NCI-H446 (cell line): ENCODE measurements around the gene PRRG4.
"Not testable (repeated sequence)": the region's sequence is repeated elsewhere in the genome, so short reads cannot be mapped to it uniquely, and the experiment has no call there.

Experiments used
- DNase-seq, 2 experiments: peaks; one replicate each; lab custom pipeline; 2025; lab: John Stamatoyannopoulos, UW

PRRG4 gene

DNA sequence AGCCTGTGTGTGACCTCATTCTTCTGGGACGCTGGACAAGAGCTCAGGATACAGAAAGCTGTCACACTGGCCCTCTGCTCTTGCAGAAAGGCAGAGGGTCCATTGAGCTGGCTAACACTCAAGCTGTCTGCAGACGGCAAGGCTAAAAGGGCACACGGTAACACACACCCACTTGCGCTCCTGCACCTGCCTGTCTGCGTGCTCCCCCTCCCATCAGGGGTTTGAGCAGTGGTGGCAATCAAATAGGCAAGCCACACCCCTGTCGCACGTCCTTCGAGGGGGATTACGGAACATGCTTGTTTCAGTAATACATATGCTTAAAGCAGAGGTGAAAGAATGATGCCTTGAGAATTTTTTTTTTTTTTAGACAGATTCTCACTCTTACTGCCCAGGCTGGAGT, 55.8 kb downstream of the PRRG4 start:
- DNase-seq = no peak

DNA sequence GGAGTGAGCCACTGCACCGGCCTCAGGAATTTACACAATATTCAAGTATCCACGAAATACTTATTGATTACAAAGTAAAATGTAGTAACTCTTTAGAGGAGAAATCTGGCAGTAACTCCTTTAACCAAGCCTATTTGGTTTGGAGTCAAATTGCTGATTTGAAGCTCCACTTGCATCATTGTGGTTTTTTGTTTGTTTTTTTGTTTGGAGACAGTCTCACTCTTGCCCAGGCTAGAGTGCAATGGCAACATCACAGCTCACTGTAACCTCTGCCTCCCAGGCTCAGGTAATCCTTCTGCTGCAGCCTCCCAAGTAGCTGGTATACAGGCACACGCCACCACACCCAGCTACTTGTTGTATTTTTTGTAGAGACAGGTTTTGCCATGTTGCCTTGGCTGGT, 56.5 kb downstream of the PRRG4 start:
- DNase-seq = no peak

DNA sequence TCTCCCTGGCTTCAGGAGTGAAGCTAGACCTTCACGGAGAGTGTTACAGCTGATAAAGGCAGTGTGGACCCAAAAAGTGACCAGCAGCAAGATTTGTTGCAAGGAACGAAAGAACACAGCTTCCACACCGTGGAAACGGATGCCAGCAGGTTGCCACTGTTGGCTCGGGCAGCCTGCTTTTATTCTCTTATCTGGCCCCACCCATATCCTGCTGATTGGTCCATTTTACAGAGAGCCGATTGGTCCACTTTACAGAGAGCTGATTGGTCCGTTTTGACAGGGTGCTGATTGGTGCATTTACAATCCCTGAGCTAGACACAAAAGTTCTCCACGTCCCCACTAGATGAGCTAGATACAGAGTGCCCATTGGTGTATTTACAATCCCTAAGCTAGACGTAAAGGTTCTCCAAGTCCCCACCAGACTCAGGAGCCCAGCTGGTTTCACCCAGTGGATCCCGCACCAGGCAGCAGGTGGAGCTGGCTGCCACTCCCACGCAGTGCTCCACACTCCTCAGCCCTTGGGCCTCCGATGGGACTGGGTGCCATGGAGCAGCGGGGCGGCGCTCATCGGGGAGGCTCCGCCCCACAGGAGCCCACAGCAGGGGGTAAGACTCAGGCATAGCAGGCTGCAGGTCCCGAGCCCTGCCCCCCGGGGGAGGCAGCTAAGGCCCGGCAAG, 58.1 kb downstream of the PRRG4 start:
- DNase-seq = not testable (repeated sequence)

DNA sequence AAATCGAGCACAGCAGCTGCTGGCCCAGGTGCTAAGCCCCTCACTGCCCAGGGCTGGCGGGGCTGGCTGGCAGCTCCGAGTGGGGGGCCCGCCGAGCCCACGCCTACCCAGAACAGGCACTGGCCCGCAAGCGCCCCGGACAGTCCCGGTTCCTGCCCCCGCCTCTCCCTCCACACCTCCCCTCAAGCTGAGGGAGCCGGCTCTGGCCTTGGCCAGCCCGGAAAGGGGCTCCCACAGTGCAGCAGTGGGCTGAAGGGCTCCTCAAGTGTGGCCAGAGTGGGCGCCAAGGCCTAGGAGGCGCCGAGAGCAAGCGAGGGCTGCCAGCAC, 58.6 kb downstream of the PRRG4 start:
- DNase-seq = not testable (repeated sequence)

DNA sequence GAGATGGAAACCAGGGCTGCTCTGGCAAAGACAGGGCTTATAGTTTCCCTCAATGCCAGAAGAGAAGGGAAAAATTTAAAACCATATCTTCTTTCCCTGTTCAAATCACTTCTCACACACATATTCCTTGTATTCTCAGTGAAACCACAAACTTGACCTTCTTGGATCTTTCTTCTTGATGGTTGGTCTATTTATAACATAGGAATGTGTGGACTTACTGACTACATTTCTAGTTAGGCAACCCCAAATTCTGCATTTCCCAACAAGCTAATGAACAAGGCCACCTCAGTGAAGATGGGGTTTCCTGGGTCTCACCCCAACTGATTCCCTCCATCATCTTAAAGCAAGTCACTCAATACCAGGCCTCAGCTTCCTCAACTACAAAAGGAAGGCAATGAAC, 59.1 kb downstream of the PRRG4 start:
- no peak for DNase-seq

DNA sequence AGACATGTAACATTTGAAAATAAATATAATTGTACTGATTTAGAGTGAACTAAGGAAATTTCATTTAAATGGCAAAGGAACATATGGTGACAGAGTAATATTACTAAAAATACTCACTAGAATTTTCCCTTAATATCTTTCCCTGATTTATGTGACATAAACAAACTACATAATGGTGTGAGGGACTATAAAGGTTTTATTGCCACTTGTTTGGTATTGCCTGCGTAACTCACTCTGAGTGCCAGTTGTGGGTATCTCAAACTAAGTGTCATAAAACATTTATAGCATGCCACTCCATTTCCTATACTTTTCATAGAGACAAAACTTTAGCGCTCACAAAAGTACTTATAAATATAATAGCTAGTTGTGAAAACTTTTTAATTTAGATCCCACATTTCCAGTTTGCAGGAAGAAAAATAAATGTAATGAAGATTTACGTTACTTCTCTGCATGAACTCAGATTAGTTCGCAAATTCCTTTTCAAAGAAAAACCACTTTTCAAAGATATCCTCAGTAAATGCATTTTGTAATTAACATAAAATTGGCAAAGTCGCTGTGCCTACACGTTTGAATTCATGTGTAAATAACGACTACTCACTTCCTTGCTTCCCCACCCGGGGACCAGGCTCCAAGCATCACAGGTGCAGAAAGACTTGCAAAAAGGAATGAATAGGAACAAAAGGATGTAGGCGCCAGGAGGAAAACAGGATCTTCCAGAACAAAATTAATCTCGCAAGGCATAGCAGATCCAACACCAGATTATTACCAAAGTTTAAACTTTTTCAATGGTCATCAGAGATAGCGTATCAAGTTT, 61.3 kb downstream of the PRRG4 start:
- DNase-seq = no peak

DNA sequence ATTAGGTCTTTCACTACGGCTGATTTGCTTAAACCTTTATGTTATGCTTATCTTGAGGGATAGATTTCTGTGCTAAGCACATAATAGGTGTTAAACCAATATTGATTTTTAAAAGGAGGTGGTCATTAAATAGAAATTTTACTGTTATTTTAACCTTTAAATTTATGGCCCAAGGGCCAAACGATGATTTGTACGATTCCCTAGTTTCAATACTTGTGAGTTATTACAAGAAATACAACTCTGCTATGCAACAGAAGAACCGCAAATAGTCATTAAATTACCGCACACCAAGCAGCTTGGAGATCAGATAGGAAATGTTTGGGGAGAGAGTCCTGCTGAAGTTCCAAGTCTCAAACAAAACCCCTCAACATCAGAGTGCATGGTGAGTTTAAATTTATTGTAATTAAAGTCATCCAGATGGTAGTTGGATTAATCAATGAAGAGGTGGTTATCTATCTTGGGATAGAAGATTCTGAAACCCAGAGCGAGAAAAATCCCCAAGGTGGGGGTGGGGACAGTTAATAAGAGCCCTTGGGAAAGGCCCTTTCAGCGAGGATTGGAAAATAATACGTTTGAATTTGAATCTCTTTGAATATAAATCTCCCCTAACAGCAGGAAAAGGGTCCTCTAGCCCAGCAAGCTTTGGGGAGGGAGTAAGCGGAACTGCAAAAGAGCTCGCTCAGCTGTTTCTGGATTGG, 62.1 kb downstream of the PRRG4 start:
- DNase-seq = no peak

DNA sequence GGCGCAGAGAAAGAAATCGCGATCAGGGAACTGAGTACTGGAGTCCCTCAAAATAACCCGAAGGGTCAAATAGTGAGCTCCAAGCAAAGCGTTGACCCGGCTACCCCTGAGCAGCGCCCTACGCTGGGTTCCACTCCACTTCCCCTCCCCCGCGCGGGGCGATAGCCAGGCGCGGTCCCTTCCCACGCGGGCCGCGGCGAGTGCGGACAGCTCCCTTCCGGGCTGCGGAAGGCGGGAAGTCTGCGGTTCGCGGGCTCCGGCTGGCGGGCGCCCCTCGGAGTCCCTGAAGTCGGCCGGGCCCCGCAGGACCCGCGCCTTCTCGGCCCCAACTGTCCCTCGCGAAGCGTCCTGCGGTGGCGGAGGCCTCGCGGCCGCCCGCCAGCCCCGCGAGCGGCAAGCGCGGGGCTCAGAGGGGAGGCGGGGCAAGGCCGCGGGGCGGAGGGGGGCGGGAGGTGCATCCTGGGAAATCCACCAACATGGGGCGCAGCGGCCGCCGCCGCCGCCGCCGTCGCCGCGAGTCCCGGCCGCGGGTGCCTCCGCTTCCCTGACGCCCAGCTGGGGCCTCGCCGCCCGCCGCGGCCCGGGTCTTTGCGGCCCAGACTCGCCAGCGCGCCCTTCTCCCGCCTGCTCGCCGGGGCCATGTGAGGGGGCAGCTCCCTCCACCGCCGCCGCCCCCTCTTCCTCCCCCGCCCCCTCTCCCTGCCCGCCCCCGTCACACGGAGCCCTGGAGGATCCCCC, 62.8 kb downstream of the PRRG4 start, which contains the start of gene QSER1:
TSS of gene QSER1 (plus strand) at position 457 of the 738 bp plus-strand sequence. CDS start 315 bp downstream, outside the sequence.
- DNase-seq = peak; percentile 56 to 77

DNA sequence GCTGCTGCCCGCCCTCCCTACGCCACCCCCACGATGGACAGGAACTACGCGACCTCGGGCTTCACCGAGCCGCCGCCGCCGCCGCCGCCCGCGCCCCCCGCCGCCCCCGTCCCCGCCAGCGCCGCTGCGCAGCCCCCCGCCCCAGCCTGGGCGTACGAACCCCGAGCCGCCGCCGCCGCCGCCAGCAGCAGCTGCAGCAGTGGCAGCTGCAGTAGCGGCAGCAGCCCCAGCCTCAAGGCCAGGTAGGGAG, 63.3 kb downstream of the PRRG4 start:
- DNase-seq = no peak

DNA sequence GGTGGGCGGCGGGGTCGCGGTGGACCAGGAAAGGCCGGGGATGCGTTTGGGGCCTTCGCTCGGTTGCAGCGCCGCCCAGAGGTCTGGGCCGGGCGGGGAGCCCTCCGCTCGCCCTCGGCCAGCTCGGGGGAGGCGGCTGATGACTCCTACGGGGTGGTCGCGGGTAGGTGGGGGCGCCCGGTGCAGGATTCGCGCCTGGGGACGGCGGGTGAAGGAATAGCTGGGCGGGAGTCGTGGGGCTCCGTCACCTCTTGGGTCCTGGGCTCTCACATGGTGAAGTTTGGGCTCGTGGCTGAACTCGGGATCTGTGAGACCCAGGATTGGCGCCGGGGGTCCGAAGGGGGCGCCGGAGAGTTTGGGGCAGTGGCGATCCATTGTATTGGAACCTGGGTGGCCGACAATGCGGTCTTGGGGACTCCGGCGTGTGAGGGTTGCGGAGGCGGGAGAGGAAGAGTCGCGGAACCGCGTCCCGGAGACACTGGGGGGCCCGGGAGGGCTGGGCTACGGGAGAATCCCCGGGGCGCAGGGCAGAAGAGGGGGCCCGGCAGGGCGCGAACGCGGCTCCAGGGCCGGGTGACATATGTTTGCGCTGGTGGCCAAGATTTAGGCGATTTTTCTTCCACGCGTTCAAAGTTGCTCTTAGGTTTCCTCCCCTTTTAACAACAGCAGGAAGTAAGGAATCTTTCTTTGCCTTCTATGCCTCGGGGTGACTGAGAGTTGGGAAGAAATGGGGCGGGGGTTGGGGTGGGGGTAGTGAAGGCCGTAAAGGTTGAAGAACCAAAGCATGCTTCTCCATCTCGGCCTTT, 63.8 kb downstream of the PRRG4 start:
- peak in 1 of 2 experiments; percentile 51 for DNase-seq

DNA sequence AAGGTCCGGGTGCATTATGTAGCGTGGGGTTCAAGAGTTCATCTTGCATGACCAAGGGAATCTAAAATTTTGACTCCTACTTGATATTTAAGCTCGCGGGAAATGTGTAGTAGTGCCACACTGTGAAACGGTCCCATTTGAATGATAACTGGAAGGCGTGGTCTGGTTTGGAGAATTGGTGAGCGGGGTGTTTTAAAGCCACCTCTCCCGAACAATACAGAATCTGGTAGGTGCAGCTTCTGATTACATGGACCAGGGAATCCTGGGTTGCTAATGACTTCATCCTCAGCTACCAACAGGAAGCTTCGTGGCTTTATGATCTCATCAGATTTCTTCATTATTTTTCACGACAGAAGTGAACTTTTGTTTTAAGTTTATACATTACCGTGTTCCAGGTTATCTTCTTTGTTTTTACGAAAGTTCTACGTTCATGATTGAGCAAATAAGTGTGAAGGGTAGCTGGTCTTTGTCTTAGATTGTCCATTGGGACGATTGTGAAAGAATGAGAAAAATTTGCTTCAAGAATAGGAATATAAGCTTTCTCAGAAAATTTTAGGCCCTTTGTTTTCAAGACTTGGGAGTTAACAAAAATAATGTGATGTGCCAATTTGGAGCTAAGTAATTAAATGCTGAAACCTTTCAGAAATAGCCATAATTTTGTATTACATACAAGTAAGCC, 64.6 kb downstream of the PRRG4 start:
- peak; percentile 77 to 80 for DNase-seq

DNA sequence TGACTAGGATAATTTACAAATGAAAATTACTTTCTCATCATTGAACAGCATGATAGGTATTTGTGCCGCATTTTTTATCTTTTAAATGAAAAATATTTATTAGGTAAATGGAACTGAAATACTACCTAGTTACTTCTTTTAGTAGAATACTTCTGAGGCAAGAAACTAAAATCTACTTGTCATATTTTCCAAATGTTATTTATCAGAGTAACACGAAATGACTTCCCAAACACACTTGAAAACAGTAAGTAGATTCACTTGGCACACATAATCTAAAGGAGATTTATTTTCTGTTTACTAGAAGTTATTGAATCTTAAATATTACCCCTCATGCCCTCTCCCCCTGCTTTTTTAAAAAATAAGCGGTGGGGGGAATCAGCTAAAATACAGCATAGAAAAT, 65.2 kb downstream of the PRRG4 start:
- no peak for DNase-seq

DNA sequence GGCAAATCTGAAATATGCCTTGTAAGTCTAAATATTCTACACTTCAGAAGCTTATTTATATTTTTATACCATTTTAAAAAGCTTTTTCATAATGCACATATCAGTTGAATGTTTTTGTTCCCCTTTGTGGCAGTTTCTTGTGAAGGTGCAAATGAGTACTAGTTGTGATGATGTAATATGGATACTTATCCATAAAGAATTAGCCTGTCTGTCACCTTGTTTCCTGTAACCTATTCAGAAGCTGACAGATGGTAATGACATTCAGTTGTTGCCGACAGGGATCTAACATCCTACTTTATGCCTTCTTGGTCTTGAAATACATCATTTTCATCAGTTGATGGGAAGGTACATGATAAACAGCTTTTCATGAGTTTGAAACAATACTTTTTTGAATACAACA, 65.7 kb downstream of the PRRG4 start:
- DNase-seq = no peak

DNA sequence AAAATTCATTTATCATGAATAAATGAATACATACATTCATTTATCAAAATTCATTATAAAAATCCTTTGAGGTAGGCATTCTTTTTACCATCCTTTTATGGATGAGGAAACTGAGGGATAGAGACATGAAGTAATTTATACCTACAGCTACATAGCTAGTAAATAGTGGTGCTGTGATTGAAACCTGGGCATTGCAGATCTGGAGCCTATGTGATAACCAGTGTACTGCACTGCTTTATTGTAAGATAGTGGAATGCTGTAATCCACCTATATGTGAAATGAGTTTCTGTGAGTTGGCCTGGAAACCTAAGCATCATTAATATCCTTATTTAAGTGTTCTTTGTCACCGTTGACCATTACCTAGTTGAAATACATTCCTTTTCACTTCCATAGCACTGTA, 67.4 kb downstream of the PRRG4 start:
- no peak for DNase-seq

DNA sequence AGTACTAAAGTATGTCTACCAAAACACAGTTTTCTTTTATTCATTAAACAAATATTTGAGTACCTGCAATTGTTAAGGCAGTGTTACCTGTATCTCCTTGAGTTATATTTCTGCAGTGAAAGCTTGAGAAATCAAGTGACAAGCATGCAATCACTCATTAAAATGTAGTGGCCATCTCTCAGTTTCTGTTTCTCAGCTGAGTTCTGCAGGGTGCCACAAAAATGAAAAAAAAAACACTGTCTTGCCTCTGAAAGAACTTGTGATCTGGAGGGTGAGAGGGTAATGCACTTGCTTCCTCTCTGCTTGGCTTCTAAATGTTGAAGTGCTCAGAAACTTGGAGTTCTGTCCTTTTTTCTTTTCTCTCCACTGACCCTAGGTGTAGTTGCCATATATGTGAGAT, 69.7 kb downstream of the PRRG4 start:
- DNase-seq = no peak

DNA sequence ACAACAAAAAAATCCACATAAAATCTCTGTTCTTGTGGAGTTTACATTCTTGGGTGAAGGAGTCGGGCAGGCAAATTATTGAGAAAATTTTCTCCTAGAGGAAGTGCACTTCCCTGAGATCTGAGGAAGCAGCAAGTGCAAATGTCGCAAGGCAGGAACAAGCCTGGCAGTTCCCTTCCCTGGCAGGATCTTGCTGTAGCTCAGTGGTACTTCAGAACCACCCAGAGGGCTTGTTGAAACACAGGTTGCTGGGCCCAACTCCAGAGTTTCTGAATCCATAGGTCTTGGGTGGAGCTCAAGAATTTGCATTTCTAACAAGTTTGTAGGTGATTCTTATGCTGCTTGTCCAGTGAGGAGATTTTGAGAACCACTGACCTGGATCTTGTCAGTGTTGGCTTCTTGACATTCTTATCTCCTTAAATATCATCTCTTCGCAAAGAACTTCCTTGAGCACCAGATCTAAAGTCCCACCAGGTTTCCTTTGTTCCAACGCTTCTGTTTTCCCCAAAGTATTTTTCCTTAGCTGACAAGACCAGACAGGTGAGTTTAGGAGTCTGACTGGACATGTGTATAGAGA, 72.5 kb downstream of the PRRG4 start:
- DNase-seq = no peak

DNA sequence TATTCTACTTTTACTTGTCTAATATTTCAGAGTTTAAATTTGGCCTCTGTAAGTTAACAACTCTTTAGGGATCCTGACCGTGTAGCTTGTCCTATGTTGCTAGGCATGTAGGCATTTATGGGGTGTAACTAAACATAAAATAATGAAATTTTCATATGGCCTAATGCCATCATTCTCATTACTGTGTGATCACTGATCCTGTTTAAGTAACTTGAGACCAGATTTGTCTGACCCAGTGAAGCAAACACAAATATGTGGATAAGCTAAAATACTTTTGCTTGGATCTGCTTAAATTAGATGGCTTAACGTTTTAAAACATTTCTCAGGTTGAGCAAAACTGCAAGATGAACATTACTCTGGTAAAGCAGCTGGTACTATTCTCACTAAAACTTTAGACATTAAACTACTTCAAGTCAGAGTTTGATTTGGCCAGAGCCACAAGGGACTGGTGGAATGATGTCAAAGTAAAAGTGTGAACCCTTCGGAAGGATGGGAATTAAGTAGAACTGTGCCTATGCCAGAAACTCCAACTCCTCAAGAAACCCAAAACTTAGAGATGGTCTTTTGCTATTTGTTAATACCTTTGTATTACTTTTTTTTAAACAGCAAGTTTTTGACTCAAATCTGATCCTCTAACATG, 75.4 kb downstream of the PRRG4 start:
- peak in 1 of 2 experiments; percentile 24 for DNase-seq
